ENCODE measurements around the gene CPS1.

The CPS1 gene

GRCh38 chr2:210617318-210617717 is 60.9 kb downstream of the CPS1 start:
- DNase-seq = no peak

GRCh38 chr2:210617732-210618330 is 61.4 kb downstream of the CPS1 start:
- no peak for DNase-seq

- DNase-seq = no peak
These were observed 64.1 kb downstream of the CPS1 start for GRCh38 chr2:210620456-210620855.

GRCh38 chr2:210623506-210623905 is 67.1 kb downstream of the CPS1 start:
- DNase-seq = no peak

- no peak for DNase-seq
These were observed 70.5 kb downstream of the CPS1 start for GRCh38 chr2:210626849-210627248.

GRCh38 chr2:210630873-210631560 is 74.6 kb downstream of the CPS1 start:
- no peak for DNase-seq

- DNase-seq = no peak
These were observed 77.3 kb downstream of the CPS1 start for GRCh38 chr2:210633699-210634098.

GRCh38 chr2:210635257-210635656 is 78.9 kb downstream of the CPS1 start:
- no peak for DNase-seq

GRCh38 chr2:210642333-210642732 is 85.9 kb downstream of the CPS1 start:
- DNase-seq = no peak

- DNase-seq = no peak
These were observed 90.8 kb downstream of the CPS1 start for GRCh38 chr2:210647151-210647550.

- DNase-seq = no peak
These were observed 97.7 kb downstream of the CPS1 start for GRCh38 chr2:210654091-210654490.

GRCh38 chr2:210655229-210655975 is 99.0 kb downstream of the CPS1 start:
- DNase-seq = no peak

- no peak for DNase-seq
These were observed 101.5 kb downstream of the CPS1 start for GRCh38 chr2:210657874-210658273.

GRCh38 chr2:210660751-210661150 is 104.4 kb downstream of the CPS1 start:
- DNase-seq = no peak

- no peak for DNase-seq
These were observed 106.2 kb downstream of the CPS1 start for GRCh38 chr2:210662560-210662959.

- no peak for DNase-seq
These were observed 107.3 kb downstream of the CPS1 start for GRCh38 chr2:210663631-210664089.

GRCh38 chr2:210667711-210668110 is 111.3 kb downstream of the CPS1 start:
- no peak for DNase-seq

- no peak for DNase-seq
These were observed 114.7 kb downstream of the CPS1 start for GRCh38 chr2:210671065-210671464.

GRCh38 chr2:210673117-210673516 is 116.7 kb downstream of the CPS1 start:
- no peak for DNase-seq

- DNase-seq = no peak
These were observed 119.7 kb downstream of the CPS1 start for GRCh38 chr2:210676067-210676466.

GRCh38 chr2:210681491-210681890 is 125.1 kb downstream of the CPS1 start:
- DNase-seq = no peak

- no peak for DNase-seq
These were observed 130.0 kb downstream of the CPS1 start for GRCh38 chr2:210686401-210686800.

- DNase-seq = no peak
These were observed 131.5 kb downstream of the CPS1 start for GRCh38 chr2:210687786-210688470.
